ENCODE data around the gene HRCT1.
"Not testable (repeated sequence)": the region's sequence is repeated elsewhere in the genome, so short reads cannot be mapped to it uniquely, and the experiment has no call there.

Gene HRCT1

GRCh38 chr9:35897376-35898099 lies 8.5 kb upstream of the HRCT1 start:
- DNase-seq: not testable (repeated sequence)

GRCh38 chr9:35898337-35898736 lies 7.7 kb upstream of the HRCT1 start:
- DNase-seq: no peak

GRCh38 chr9:35899021-35899420 lies 7.0 kb upstream of the HRCT1 start:
- no peak for DNase-seq

- DNase-seq: peak; percentile 56
Measured at GRCh38 chr9:35903049-35903448, 3.0 kb upstream of the HRCT1 start.

GRCh38 chr9:35904338-35904737 lies 1.7 kb upstream of the HRCT1 start:
- DNase-seq: no peak

GRCh38 chr9:35905051-35905781 lies 786 bp upstream of the HRCT1 start:
- no peak for DNase-seq

GRCh38 chr9:35906923-35907699 lies 1.1 kb downstream of the HRCT1 start:
- DNase-seq: peak; percentile 19

- peak; percentile 62 for DNase-seq
Measured at GRCh38 chr9:35907711-35908503, 1.9 kb downstream of the HRCT1 start.

GRCh38 chr9:35908504-35909125 lies 2.6 kb downstream of the HRCT1 start:
- peak; percentile 62 for DNase-seq

GRCh38 chr9:35909274-35909673 lies 3.3 kb downstream of the HRCT1 start, which contains the start of gene SPAAR:
Gene SPAAR (plus strand): TSS chr9:35909490. CDS start chr9:35910464, 974 bp downstream.
- DNase-seq: no peak

- DNase-seq: no peak
Measured at GRCh38 chr9:35909687-35910612, 3.9 kb downstream of the HRCT1 start.

GRCh38 chr9:35910613-35911359 lies 4.8 kb downstream of the HRCT1 start:
- peak; percentile 22 for DNase-seq

- no peak for DNase-seq
Measured at GRCh38 chr9:35911690-35912089, 5.7 kb downstream of the HRCT1 start.

- no peak for DNase-seq
Measured at GRCh38 chr9:35912791-35913400, 6.9 kb downstream of the HRCT1 start.

GRCh38 chr9:35913429-35913828 lies 7.4 kb downstream of the HRCT1 start:
- DNase-seq: not testable (repeated sequence)

- DNase-seq: no peak
Measured at GRCh38 chr9:35914301-35914807, 8.4 kb downstream of the HRCT1 start.

- DNase-seq: no peak
Measured at GRCh38 chr9:35915681-35916294, 9.8 kb downstream of the HRCT1 start.

GRCh38 chr9:35917261-35917660 lies 11.3 kb downstream of the HRCT1 start:
- no peak for DNase-seq

- DNase-seq: no peak
Measured at GRCh38 chr9:35918780-35919179, 12.8 kb downstream of the HRCT1 start.

All from NCI-H2029 (cell line).